ENCODE results near the gene ZNRF4.

Gene ZNRF4

GRCh38 chr19:5504114-5504513, 48.9 kb downstream of the ZNRF4 start:
- no peak for DNase-seq (ENCODE audit: low spot score)

Data from GM03348 (cell line).